GM12878 (cell line): ENCODE results near the gene PRM1. TPM values are rescaled to one million over a fixed set of nuclear protein-coding genes. Genes with fewer than 3 reads are reported as not detected.

ENCODE experiments used
- ATF3 ChIP-seq: IDR thresholded peaks from 2 replicates; pipeline ENCODE4 v1.6.1; 2011; ENCODE audit warnings: low read depth, mild to moderate bottlenecking, low read length, moderate library complexity, borderline replicate concordance; ENCODE audit errors: extremely low read depth
- BCL3 ChIP-seq: IDR thresholded peaks from 2 replicates; pipeline ENCODE4 v1.6.1; 2011; ENCODE audit warnings: borderline replicate concordance, low read depth, mild to moderate bottlenecking, moderate library complexity, low read length; ENCODE audit not compliant: insufficient read depth, poor library complexity, severe bottlenecking
- BCLAF1 ChIP-seq: fragments of 450-650 bp; IDR thresholded peaks from 2 replicates; pipeline ENCODE4 v1.6.1; 2017; ENCODE audit warnings: antibody characterized with exemption, mild to moderate bottlenecking, moderate library complexity
- CREB1 ChIP-seq: IDR thresholded peaks from 2 replicates; pipeline ENCODE4 v1.6.1; 2012; ENCODE audit warnings: low read depth, mild to moderate bottlenecking, inconsistent platforms
- CTCF ChIP-seq, 3 experiments: IDR thresholded peaks in 2 of 3; conservative IDR thresholded peaks in 1 of 3; 2 replicates each; pipeline ENCODE4 v1.5.1; 2011; ENCODE audit warnings: low read depth in 3 of 3, low read length in 3 of 3, mild to moderate bottlenecking in 3 of 3, control low read depth in 2 of 3, moderate library complexity in 2 of 3, inconsistent platforms in 1 of 3, mixed read lengths in 1 of 3; ENCODE audit not compliant: control insufficient read depth in 2 of 3, insufficient read depth in 1 of 3; ENCODE audit errors: extremely low read depth in 1 of 3
- E2F4 ChIP-seq: IDR thresholded peaks from 2 replicates; pipeline ENCODE4 v1.6.1; 2012; ENCODE audit warnings: low read depth, low read length, improper control_type of control experiment
- FOXM1 ChIP-seq: IDR thresholded peaks from 2 replicates; pipeline ENCODE4 v1.6.1; 2012; ENCODE audit warnings: low read depth, mild to moderate bottlenecking, inconsistent platforms, low read length, moderate library complexity
- NFYA ChIP-seq: IDR thresholded peaks from 2 replicates; pipeline ENCODE4 v1.6.1; 2011; ENCODE audit warnings: low read depth, mild to moderate bottlenecking, low read length, improper control_type of control experiment, borderline replicate concordance
- PAX5 ChIP-seq: IDR thresholded peaks from 2 replicates; pipeline ENCODE4 v1.6.1; 2011; ENCODE audit warnings: low read depth, low read length, borderline replicate concordance
- PAX8 ChIP-seq: fragments of 450-650 bp; IDR thresholded peaks from 2 replicates; pipeline ENCODE4 v1.6.1; 2017; ENCODE audit warnings: mild to moderate bottlenecking, moderate library complexity
- RBBP5 ChIP-seq: fragments of 200-600 bp; sonication (generic); conservative IDR thresholded peaks from 2 replicates; pipeline ENCODE4 v1.6.1; 2016
- REST ChIP-seq: IDR thresholded peaks from 2 replicates; pipeline ENCODE4 v1.6.1; 2012; ENCODE audit warnings: mild to moderate bottlenecking, low read depth, low read length
- SRF ChIP-seq, 2 experiments: IDR thresholded peaks; 2 replicates each; pipeline ENCODE4 v1.6.1; 2011; ENCODE audit warnings: low read depth in 2 of 2, low read length in 2 of 2, mild to moderate bottlenecking in 1 of 2, moderate library complexity in 1 of 2
- STAT3 ChIP-seq: IDR thresholded peaks from 2 replicates; pipeline ENCODE4 v1.6.1; 2011; ENCODE audit warnings: low read depth, low read length, improper control_type of control experiment
- TCF7 ChIP-seq: IDR thresholded peaks from 2 replicates; pipeline ENCODE4 v1.6.1; 2014; ENCODE audit warnings: antibody characterized with exemption, borderline replicate concordance
- YBX1 ChIP-seq: fragments of 450-650 bp; IDR thresholded peaks from 2 replicates; pipeline ENCODE4 v1.6.1; 2016; ENCODE audit warnings: antibody characterized with exemption
- ZNF207 ChIP-seq: fragments of 450-650 bp; IDR thresholded peaks from 2 replicates; pipeline ENCODE4 v1.6.1; 2014; ENCODE audit warnings: antibody characterized with exemption, mild to moderate bottlenecking, borderline replicate concordance
- polyA plus RNA-seq, 11 experiments: library from polyadenylated mRNA; depleted of rRNA in 4 of 11; unstranded in 6 of 11; stranded (reverse) in 5 of 11; fragments of >200 nt; fragmentation: Nextera tagmentation in 4 of 11; fragmentation: Illumina TruSeq in 1 of 11; extraction: Ambion mirVana in 4 of 11; extraction: Trizol in 1 of 11; gene quantifications; 1 replicate in 1 of 11; 2 replicates in 10 of 11; pipeline versions ENCODE4 v1.2.1 to v1.2.3, GENCODE V29; 2011 to 2016; ENCODE audit warnings: inconsistent platforms in 2 of 11, missing spikeins in 2 of 11, low read depth in 1 of 11
- total RNA-seq, 4 experiments: library from RNA; depleted of rRNA in 3 of 4; stranded (reverse); fragments of >200 nt in 3 of 4; fragmentation: Illumina TruSeq in 1 of 4; extraction: Trizol in 1 of 4; gene quantifications; 2 replicates each; pipeline versions ENCODE4 v1.2.1 to v1.2.3, GENCODE V29; 2013 to 2021

PRM1 gene
- total and polyA plus RNA-seq, 10 of the 15 experiments (the other 5 are each of a cell fraction or from before 2014, with no cell fraction given) = 0.20 TPM; not detected in 9

GRCh38 chr16:11258553-11259492 lies 22.3 kb downstream of the PRM1 start (continued):
- TF ChIP-seq FOXM1 (no peak), CTCF (IDR thresholded peaks at IDR 0.05 in 2 of 3, conservative IDR thresholded peaks at IDR 0.05 in 1 of 3; ENCODE audit: control insufficient read depth in 2 of 3, extremely low read depth in 1 of 3, insufficient read depth in 1 of 3, low read depth in 3 of 3, low read length in 3 of 3) (no peak), REST (no peak), STAT3 (no peak), PAX5 (no peak), YBX1 (no peak), BCL3 (no peak), NFYA (no peak), ATF3 (no peak), E2F4 (no peak), ZNF207 (no peak), CREB1 (no peak), TCF7 (no peak), PAX8 (no peak), SRF (IDR thresholded peaks at IDR 0.05; ENCODE audit: low read depth in 2 of 2, low read length in 2 of 2) (no peak), BCLAF1 (no peak), RBBP5 (no peak)
